GM12892 (cell line): Measurements from ENCODE around the gene HES2.

ENCODE experiments used
- POLR2A ChIP-seq: IDR thresholded peaks from 2 replicates; pipeline ENCODE4 v1.6.1; 2011; ENCODE audit warnings: low read depth, low read length, control low read depth
- POLR2AphosphoS5 ChIP-seq: IDR thresholded peaks from 2 replicates; pipeline ENCODE4 v1.6.1; 2011; ENCODE audit warnings: low read depth, low read length, control low read depth
- TAF1 ChIP-seq: IDR thresholded peaks from 2 replicates; pipeline ENCODE4 v1.6.1; 2011; ENCODE audit warnings: low read depth, mild to moderate bottlenecking, control low read depth, low read length, borderline replicate concordance

DNA sequence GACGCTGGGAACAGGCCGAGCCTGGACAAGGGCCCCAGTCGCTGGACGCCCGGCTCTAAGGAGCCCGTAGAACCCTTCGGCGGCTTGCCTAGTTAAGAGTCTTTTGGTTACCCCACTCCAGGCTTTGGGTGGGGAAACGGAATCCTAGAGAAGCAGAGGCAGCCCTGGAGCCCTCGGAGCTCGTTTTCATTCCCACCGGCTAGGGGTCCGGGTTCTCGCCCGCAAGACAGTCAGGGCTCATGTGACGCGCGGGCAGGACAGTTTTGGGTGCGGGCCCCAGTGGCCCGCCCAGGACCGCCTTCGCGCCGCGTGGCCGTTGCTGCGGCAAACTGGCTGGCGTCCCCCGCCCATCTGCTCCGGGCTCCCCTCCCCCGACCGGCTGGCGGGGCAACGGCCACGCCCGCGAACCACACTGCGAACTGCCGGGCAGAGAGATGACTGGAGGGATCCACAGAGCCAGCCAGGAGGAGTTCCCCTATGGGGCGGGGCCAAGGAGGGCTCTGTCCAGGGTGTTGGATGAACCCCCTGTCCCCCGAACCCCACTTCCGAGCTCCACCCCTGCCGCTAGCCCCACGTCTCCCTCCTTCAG, 829 bp upstream of the HES2 start:
- TF ChIP-seq POLR2AphosphoS5 (no peak), POLR2A (no peak), TAF1 (no peak)
